ENCODE data around the gene AP1G1.

AP1G1 gene

GRCh38 chr16:71808593-71809459 lies at the start of gene AP1G1:
Gene AP1G1 (minus strand): TSS chr16:71808834. CDS start chr16:71789479, 19,355 bp downstream.
- no peaks in the 10 kb centered on the region for H3K27me3 ChIP-seq (ENCODE audit: insufficient read depth, low read depth, severe bottlenecking)
- H3K36me3 ChIP-seq: peaks cover 13% of the 10 kb centered on the region
- no peak for TF ChIP-seq CTCF (IDR thresholded peaks at IDR 0.05; ENCODE audit: low read depth, low read length)
- peak within 1 kb of the TSS; percentile 99 for H3K27ac ChIP-seq
- H3K4me3 ChIP-seq (ENCODE audit: low read depth, low read length): peak within 1 kb of the TSS; percentile 94
- peak; percentile 97 for DNase-seq
- no peaks in the 10 kb centered on the region for H3K9me3 ChIP-seq (ENCODE audit: severe bottlenecking)

GRCh38 chr16:71855937-71856662 lies 47.5 kb upstream of the AP1G1 start:
- Histone ChIP-seq H3K36me3 (peaks cover 45% of the 10 kb centered on the region), H3K9me3 (ENCODE audit: severe bottlenecking) (no peaks in the 10 kb centered on the region), H3K27me3 (ENCODE audit: insufficient read depth, low read depth, severe bottlenecking) (no peaks in the 10 kb centered on the region), H3K27ac (no peak overlapping the region), H3K4me3 (ENCODE audit: low read depth, low read length) (no peak overlapping the region)
- DNase-seq: no peak
- TF ChIP-seq CTCF (IDR thresholded peaks at IDR 0.05; ENCODE audit: low read depth, low read length): no peak

- Histone ChIP-seq H3K27me3 (ENCODE audit: insufficient read depth, low read depth, severe bottlenecking) (no peaks in the 10 kb centered on the region), H3K27ac (no peak overlapping the region), H3K4me3 (ENCODE audit: low read depth, low read length) (no peak overlapping the region), H3K9me3 (ENCODE audit: severe bottlenecking) (no peaks in the 10 kb centered on the region), H3K36me3 (peaks cover 47% of the 10 kb centered on the region)
- TF ChIP-seq CTCF (IDR thresholded peaks at IDR 0.05; ENCODE audit: low read depth, low read length): no peak
- no peak for DNase-seq
Measured at GRCh38 chr16:71854369-71854948, 45.8 kb upstream of the AP1G1 start.

GRCh38 chr16:71853413-71853812 lies 44.8 kb upstream of the AP1G1 start:
- H3K36me3 ChIP-seq: peaks cover 46% of the 10 kb centered on the region
- H3K27ac ChIP-seq: no peak overlapping the region
- TF ChIP-seq CTCF (IDR thresholded peaks at IDR 0.05; ENCODE audit: low read depth, low read length): no peak
- DNase-seq: no peak
- H3K9me3 ChIP-seq (ENCODE audit: severe bottlenecking): no peaks in the 10 kb centered on the region
- no peak overlapping the region for H3K4me3 ChIP-seq (ENCODE audit: low read depth, low read length)
- H3K27me3 ChIP-seq (ENCODE audit: insufficient read depth, low read depth, severe bottlenecking): no peaks in the 10 kb centered on the region

GRCh38 chr16:71852561-71852960 lies 43.9 kb upstream of the AP1G1 start:
- Histone ChIP-seq H3K27ac (no peak overlapping the region), H3K9me3 (ENCODE audit: severe bottlenecking) (no peaks in the 10 kb centered on the region), H3K4me3 (ENCODE audit: low read depth, low read length) (no peak overlapping the region), H3K27me3 (ENCODE audit: insufficient read depth, low read depth, severe bottlenecking) (no peaks in the 10 kb centered on the region), H3K36me3 (peaks cover 48% of the 10 kb centered on the region)
- no peak for TF ChIP-seq CTCF (IDR thresholded peaks at IDR 0.05; ENCODE audit: low read depth, low read length)
- no peak for DNase-seq

All from WERI-Rb-1 (cell line).